Loucy (cell line): ENCODE data around the gene TBC1D24.
A peak's percentile ranks its signal among the peaks of the same experiment; 100 is the strongest.
"Not testable (repeated sequence)": the region's sequence is repeated elsewhere in the genome, so short reads cannot be mapped to it uniquely, and the experiment has no call there.

ENCODE experiments used
- H2AFZ ChIP-seq: fragments of 200-600 bp; sonication (generic); 2 replicates; pipeline ENCODE4 v1.6.0; 2016; ENCODE audit warnings: antibody characterized with exemption, mild to moderate bottlenecking, low read length, moderate library complexity
- H3F3A ChIP-seq: fragments of 200-600 bp; 2 replicates; pipeline ENCODE4 v1.6.0; 2016; ENCODE audit warnings: antibody characterized with exemption, low read depth, mild to moderate bottlenecking
- H3K27me3 ChIP-seq: fragments of 200-600 bp; sonication (generic); 2 replicates; pipeline ENCODE4 v1.6.1; 2014; ENCODE audit warnings: low read length, mild to moderate bottlenecking; ENCODE audit not compliant: insufficient read depth, poor library complexity, severe bottlenecking
- H3K36me3 ChIP-seq: fragments of 200-600 bp; sonication (generic); 2 replicates; pipeline ENCODE4 v1.6.1; 2016; ENCODE audit warnings: low read length; ENCODE audit not compliant: insufficient read depth
- H3K4me1 ChIP-seq: fragments of 200-600 bp; sonication (generic); 2 replicates; pipeline ENCODE4 v1.5.1; 2014; ENCODE audit warnings: low read length, mild to moderate bottlenecking; ENCODE audit not compliant: insufficient read depth, poor library complexity, severe bottlenecking
- H3K4me2 ChIP-seq: fragments of 200-600 bp; sonication (generic); 2 replicates; pipeline ENCODE4 v1.6.0; 2014; ENCODE audit warnings: antibody characterized with exemption, low read length, low read depth, mild to moderate bottlenecking; ENCODE audit not compliant: poor library complexity, severe bottlenecking
- H3K4me3 ChIP-seq: fragments of 200-600 bp; sonication (generic); 2 replicates; pipeline ENCODE4 v1.5.1; 2014; ENCODE audit warnings: low read length, mild to moderate bottlenecking, mixed read lengths; ENCODE audit not compliant: poor library complexity, severe bottlenecking
- H3K79me2 ChIP-seq: fragments of 200-600 bp; sonication (generic); 2 replicates; pipeline ENCODE4 v1.6.1; 2014; ENCODE audit warnings: low read length; ENCODE audit not compliant: insufficient read depth
- H3K9ac ChIP-seq: fragments of 200-600 bp; sonication (generic); 2 replicates; pipeline ENCODE4 v1.6.0; 2014; ENCODE audit warnings: mild to moderate bottlenecking, low read depth, low read length, moderate library complexity; ENCODE audit not compliant: poor library complexity, severe bottlenecking
- H3K9me2 ChIP-seq: fragments of 200-600 bp; sonication (generic); replicated peaks from 2 replicates; pipeline ENCODE4 v1.6.1; 2016; ENCODE audit warnings: low read depth, low read length, mixed read lengths
- H3K9me3 ChIP-seq: fragments of 200-600 bp; sonication (generic); 2 replicates; pipeline ENCODE4 v1.6.1; 2014; ENCODE audit warnings: mild to moderate bottlenecking, antibody characterized with exemption, low read length, low read depth; ENCODE audit not compliant: insufficient read depth
- H4K20me1 ChIP-seq: fragments of 200-600 bp; sonication (generic); 2 replicates; pipeline ENCODE4 v1.6.0; 2014; ENCODE audit warnings: antibody characterized with exemption, low read length, mild to moderate bottlenecking; ENCODE audit not compliant: insufficient read depth, poor library complexity, severe bottlenecking
- EZH2phosphoT487 ChIP-seq: fragments of 200-600 bp; IDR thresholded peaks from 2 replicates; pipeline ENCODE4 v1.6.1; 2018; ENCODE audit warnings: antibody characterized with exemption, mild to moderate bottlenecking, moderate library complexity, borderline replicate concordance
- TF ChIP-seq, protein P1 (sequence below): fragments of 200-600 bp; sonication (generic); conservative IDR thresholded peaks from 2 replicates; pipeline ENCODE4 v1.5.1; 2014; ENCODE audit warnings: mild to moderate bottlenecking, antibody characterized with exemption, low read length

The TBC1D24 gene

DNA sequence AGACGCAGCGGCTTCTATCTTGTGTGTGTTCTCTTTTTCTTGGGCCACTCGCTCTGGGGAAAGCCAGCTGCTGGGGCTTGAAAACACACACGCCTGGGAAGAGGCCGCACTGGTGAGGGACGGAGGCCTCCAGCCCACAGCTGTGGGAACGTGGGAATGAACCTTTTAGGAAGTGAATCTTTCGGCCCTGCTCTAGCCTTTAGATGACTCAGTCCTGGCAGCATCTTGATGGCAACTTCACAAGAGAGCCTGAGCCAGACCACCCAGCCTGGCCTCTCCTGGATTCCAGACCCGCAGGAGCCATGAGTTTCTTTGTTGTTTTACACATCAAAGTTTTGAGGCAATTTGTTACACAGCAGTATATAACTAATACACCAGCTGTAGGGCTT lies 60.7 kb downstream of the TBC1D24 start:
- Histone ChIP-seq H3K9ac (no peak overlapping the region), H3K4me2 (no peak overlapping the region), H3F3A (no peaks in the 10 kb centered on the region), H3K9me2 (no peaks in the 10 kb centered on the region), H3K27me3 (no peaks in the 10 kb centered on the region), H2AFZ (no peak overlapping the region), H3K9me3 (no peaks in the 10 kb centered on the region), H3K36me3 (no peaks in the 10 kb centered on the region), H4K20me1 (no peaks in the 10 kb centered on the region), H3K79me2 (peaks cover 14% of the 10 kb centered on the region; the same call in 1 of the 2 replicates), H3K4me3 (no peak overlapping the region), H3K4me1 (peaks cover 10% of the 10 kb centered on the region)
- TF ChIP-seq EZH2phosphoT487, result no peak
- TF ChIP-seq, protein P1, sequence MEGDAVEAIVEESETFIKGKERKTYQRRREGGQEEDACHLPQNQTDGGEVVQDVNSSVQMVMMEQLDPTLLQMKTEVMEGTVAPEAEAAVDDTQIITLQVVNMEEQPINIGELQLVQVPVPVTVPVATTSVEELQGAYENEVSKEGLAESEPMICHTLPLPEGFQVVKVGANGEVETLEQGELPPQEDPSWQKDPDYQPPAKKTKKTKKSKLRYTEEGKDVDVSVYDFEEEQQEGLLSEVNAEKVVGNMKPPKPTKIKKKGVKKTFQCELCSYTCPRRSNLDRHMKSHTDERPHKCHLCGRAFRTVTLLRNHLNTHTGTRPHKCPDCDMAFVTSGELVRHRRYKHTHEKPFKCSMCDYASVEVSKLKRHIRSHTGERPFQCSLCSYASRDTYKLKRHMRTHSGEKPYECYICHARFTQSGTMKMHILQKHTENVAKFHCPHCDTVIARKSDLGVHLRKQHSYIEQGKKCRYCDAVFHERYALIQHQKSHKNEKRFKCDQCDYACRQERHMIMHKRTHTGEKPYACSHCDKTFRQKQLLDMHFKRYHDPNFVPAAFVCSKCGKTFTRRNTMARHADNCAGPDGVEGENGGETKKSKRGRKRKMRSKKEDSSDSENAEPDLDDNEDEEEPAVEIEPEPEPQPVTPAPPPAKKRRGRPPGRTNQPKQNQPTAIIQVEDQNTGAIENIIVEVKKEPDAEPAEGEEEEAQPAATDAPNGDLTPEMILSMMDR, result no peak

DNA sequence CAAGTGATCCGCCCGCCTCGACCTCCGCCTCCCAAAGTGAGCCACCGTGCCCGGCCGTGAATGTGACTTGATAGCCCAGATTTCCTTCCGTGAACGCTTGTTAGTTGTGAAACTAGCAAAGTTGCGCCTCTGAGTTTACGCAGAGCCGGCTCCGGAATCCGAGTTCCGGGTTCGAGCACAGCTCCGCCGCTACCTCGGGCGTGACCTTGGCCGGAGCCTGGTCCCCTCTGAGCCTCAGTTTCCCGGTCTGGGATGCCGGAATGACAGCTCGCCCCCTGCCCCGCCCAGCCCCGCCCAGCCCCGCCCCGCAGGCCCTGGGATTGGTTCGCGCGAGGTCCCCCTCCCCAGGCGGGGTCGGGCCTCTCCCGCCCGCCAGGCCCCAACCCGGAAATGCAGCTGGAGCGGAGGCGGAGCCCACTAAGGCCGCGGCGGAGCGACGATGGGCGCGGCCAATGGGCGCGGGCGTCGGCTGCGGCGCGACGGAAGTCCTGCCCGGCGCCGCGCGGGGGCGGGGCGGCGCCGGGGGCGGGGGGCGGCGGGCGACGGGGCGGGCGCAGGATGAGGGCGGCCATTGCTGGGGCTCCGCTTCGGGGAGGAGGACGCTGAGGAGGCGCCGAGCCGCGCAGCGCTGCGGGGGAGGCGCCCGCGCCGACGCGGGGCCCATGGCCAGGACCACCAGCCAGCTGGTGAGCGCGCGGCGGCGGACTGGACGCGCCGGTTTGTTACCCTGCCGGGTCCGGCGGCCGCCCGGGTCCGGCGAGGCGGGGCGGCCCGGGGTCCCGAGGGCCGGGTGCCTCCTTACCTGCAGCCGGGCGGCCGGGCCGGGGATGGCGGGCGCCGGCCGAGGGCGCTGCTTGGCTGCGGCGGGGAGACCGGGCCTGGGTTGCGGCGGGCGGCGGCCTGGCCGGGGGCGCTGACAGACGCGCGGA lies 62.8 kb downstream of the TBC1D24 start, which contains the start of gene PDPK1:
PDPK1 (plus strand) TSS at position 571 of the 929 bp plus-strand sequence; CDS start at position 663, 92 bp downstream.
- H3K36me3 ChIP-seq, result no peaks in the 10 kb centered on the region
- H3K4me1 ChIP-seq, result peaks cover 1% of the 10 kb centered on the region
- peak within 1 kb of the TSS; percentile 69 for H3K4me2 ChIP-seq
- H3K9me2 ChIP-seq, result no peaks in the 10 kb centered on the region
- peak within 1 kb of the TSS; percentile 48 for H3K9ac ChIP-seq
- H3K4me3 ChIP-seq, result peak within 1 kb of the TSS; percentile 75
- no peaks in the 10 kb centered on the region for H3F3A ChIP-seq
- TF ChIP-seq, protein P1, result no peak
- no peak for TF ChIP-seq EZH2phosphoT487
- no peaks in the 10 kb centered on the region for H3K27me3 ChIP-seq
- no peaks in the 10 kb centered on the region for H4K20me1 ChIP-seq
- H3K79me2 ChIP-seq, result peaks cover 14% of the 10 kb centered on the region; the same call in 1 of the 2 replicates
- H3K9me3 ChIP-seq, result no peaks in the 10 kb centered on the region
- H2AFZ ChIP-seq, result peak within 1 kb of the TSS; percentile 87

DNA sequence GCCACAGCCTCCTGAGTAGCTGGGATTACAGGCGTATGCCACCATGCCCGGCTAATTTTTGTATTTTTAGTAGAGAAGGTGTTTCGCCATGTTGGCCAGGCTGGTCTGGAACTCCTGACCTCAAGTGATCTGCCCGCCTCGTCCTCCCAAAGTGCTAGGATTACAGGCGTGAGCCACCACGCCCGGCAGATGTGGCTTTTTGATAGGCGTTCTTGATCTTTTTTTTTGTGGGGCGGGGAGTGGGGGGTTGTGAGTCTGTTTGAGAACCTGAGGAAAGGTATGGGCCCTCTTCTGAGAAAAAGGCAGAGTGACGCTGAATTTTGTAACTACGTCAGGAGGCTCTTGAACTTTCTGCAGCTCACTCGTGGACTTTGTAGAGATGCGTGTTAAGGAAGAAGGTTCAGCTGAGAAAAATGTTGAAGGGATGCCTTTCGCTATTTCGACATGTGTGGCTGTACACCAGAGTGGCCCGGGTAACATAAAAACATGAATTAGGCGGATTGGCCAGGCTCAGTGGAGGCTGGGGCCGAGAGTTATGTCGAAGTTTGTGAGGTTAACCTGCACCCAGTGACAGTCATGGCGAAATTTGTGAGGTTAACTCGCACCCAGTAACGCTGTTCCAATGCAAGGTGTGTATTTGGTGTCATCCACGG lies 64.4 kb downstream of the TBC1D24 start:
- H3K9me3 ChIP-seq, H3K27me3 ChIP-seq, H4K20me1 ChIP-seq, H3K4me1 ChIP-seq, H3K9ac ChIP-seq, H3K36me3 ChIP-seq, H3K9me2 ChIP-seq, H3F3A ChIP-seq, H2AFZ ChIP-seq: not testable (repeated sequence)
- H3K79me2 ChIP-seq, result peaks cover 14% of the 10 kb centered on the region; the same call in 1 of the 2 replicates
- H3K4me3 ChIP-seq, result peak overlapping the region; percentile 25
- peak overlapping the region; percentile 57 for H3K4me2 ChIP-seq
